ENCODE data around the gene PCP2.

The PCP2 gene

DNA sequence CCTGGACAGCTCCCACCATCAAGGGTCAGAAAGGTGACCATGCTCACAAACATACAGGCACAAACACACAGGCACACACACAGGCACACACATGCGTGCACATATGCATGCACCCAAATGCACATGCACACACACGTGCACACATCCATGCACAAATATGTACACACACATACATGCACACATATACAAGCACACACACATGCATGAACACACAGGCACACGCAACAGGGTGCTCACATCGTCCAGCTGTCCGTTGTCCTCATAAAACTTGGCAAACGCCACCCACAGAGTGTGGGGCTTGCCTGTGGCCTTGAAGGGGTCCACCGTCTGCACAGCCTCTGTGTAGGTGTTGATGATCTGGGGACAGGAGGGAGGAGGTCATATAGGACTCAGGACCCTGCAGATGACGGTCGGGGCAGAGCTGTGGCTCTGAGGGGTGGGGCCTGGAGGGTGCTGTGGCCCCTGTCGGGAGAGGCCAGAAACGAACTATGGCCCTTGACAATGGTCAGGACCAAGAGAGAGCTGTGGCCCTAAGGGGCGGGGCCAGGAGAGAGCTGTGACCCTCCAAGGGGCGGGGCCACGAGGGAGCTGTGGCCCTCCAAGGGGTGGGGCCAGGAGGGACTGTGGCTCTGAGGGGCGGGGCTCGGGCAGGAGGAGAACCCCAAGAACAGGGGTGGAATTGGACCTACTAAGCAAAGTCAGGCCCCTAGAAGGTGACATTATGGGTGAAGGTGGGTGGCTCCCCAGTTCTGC, 10.4 kb downstream of the PCP2 start:
- H3K4me1 ChIP-seq (ENCODE audit: control insufficient read depth in 1 of 2, insufficient read depth in 2 of 2, low read length in 2 of 2), result peaks cover 1 to 15% of the 10 kb centered on the region in 2 donors
- no peak overlapping the region for H3K4me3 ChIP-seq (ENCODE audit: low read depth in 1 of 2, low read length in 2 of 2)
- no peak overlapping the region for H3K27ac ChIP-seq (ENCODE audit: low read length)
- no peaks in the 10 kb centered on the region for H3K9me3 ChIP-seq (ENCODE audit: control insufficient read depth in 1 of 2, low read length in 2 of 2)
- no peaks in the 10 kb centered on the region for H3K27me3 ChIP-seq (ENCODE audit: low read depth, low read length)
- peaks cover 29 to 75% of the 10 kb centered on the region in 2 donors for H3K36me3 ChIP-seq (ENCODE audit: control insufficient read depth in 1 of 2, insufficient read depth in 2 of 2, low read length in 2 of 2)

DNA sequence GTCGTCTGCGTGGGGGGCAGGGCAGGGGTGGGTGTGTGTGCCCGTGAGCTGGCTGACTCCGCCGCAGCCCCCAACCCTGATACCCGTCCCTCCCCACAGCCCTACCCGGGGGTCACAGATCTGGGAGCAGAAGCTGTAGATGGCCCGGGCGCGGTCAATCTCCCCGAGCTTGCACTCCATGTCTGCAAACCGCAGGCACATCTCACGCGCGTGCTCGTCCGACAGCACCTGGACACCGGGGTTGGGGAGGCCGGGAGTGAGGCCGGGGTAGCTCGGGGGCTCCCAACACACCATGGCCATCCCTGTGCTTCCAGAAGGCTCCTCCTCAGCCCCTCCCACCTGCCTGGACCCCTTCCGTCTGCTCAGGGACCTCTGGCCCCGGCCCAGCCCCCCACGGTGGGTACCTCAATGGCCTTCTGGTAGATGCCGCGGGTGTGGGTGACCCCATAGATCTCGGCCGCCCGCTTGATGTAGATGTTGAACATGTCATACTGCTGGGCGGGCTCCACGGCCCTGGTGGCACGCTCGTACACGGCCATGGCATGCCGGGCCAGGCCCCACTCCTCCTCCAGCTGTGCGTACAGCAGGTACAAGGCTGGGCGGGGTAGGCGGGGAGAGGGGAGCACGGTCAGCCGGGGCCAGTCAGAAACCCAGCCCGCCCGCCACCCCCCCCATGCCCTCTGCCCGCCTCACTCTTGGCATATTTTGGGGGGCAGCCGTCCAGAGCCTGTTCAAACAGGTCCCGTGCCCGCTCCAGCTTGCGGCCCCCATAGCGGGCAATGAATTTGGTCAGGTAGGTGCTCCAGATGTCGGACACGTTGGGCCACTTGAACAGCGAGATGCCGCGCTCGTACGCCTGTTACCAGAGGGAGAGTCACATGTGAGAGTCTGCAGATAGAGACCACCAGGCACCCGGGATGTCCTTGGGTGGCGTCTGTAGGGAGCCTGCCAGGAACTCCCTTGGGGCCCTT, 12.8 kb downstream of the PCP2 start:
- Histone ChIP-seq H3K4me1 (ENCODE audit: control insufficient read depth in 1 of 2, insufficient read depth in 2 of 2, low read length in 2 of 2) (peaks cover 0 to 3% of the 10 kb centered on the region in 2 donors), H3K9me3 (ENCODE audit: control insufficient read depth in 1 of 2, low read length in 2 of 2) (no peaks in the 10 kb centered on the region), H3K36me3 (ENCODE audit: control insufficient read depth in 1 of 2, insufficient read depth in 2 of 2, low read length in 2 of 2) (peaks cover 23 to 72% of the 10 kb centered on the region in 2 donors), H3K27me3 (ENCODE audit: low read depth, low read length) (no peaks in the 10 kb centered on the region), H3K27ac (ENCODE audit: low read length) (no peak overlapping the region), H3K4me3 (ENCODE audit: low read depth in 1 of 2, low read length in 2 of 2) (no peak overlapping the region)

DNA sequence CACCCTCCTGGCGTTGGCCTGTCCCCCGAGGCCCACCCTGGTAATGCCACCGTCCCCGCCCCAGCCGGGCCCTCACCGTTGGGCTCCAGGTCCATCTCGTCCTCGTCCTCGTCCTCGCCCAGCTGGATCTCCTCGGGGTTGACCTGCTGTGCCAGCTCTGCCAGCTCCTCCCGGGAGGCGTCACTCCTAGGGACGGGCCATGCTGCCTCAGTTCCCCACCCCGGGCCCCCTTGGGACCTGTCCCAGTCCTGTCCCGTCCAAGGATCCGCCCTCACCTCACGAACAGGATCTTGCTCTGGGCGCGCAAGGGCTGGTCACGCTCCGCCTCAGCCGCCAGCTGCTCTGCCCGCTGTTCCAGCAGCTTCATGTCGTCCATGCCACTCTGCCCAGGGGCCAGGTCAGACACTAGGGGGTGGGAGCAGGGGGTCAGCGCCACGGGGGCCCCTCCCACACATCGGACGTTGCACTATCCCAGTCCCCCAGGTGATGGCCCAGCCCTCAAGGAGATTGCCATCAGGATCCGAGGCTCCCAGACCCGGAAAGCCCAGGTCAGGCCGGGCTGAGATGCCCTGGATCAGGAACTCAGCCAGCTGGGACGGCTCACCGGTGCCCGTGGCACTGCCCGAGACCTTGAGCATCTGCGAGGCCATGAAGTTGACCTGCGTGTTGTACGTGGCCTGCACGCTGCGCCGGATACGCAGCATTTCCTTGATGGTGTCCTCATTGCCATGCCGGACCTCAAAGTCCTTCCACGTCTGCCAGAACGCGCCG, 13.7 kb downstream of the PCP2 start:
- Histone ChIP-seq H3K4me1 (ENCODE audit: control insufficient read depth in 1 of 2, insufficient read depth in 2 of 2, low read length in 2 of 2) (peaks cover 0 to 3% of the 10 kb centered on the region in 2 donors), H3K27me3 (ENCODE audit: low read depth, low read length) (no peaks in the 10 kb centered on the region), H3K36me3 (ENCODE audit: control insufficient read depth in 1 of 2, insufficient read depth in 2 of 2, low read length in 2 of 2) (peaks cover 17 to 66% of the 10 kb centered on the region in 2 donors), H3K4me3 (ENCODE audit: low read depth in 1 of 2, low read length in 2 of 2) (no peak overlapping the region), H3K9me3 (ENCODE audit: control insufficient read depth in 1 of 2, low read length in 2 of 2) (no peaks in the 10 kb centered on the region), H3K27ac (ENCODE audit: low read length) (no peak overlapping the region)

DNA sequence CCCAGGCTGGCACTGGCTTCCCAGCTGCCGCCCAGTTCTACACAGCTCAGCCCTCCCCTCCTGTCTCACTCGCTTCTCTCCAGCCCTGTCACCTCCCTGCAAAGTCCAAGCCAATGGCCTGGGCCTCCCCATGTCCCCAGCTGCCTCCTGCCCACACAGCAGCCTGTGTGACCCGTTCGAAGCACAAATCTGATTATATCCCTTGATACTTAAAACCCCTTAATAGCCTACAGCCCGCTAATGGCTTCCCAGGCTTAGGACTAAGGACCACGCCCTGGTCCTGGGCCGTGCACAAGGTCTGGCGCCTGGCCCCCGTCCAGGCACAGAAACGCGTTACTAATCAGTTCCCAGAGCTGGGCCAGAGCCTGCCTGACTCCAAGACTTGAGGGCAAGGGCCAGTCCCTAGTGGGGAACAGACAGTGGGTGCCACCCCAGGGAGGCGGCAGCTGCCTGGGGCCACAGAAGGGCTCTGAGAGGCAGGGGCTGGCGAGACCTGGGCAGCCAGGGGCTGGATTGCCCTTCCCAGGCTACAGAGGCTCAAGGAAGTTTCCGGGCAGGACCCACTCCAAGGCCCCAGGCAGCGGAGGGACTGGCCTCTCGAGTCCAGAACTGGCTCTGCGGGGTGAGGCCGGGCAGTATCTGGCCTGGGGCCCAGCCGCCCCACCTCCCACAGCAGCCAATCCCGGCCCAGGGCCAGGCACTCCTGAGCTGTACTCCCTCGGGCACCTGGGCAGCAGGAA, 14.6 kb downstream of the PCP2 start:
- peaks cover 0 to 3% of the 10 kb centered on the region in 2 donors for H3K4me1 ChIP-seq (ENCODE audit: control insufficient read depth in 1 of 2, insufficient read depth in 2 of 2, low read length in 2 of 2)
- H3K36me3 ChIP-seq (ENCODE audit: control insufficient read depth in 1 of 2, insufficient read depth in 2 of 2, low read length in 2 of 2), result peaks cover 17 to 57% of the 10 kb centered on the region in 2 donors
- H3K4me3 ChIP-seq (ENCODE audit: low read depth in 1 of 2, low read length in 2 of 2), result no peak overlapping the region
- no peaks in the 10 kb centered on the region for H3K9me3 ChIP-seq (ENCODE audit: control insufficient read depth in 1 of 2, low read length in 2 of 2)
- no peaks in the 10 kb centered on the region for H3K27me3 ChIP-seq (ENCODE audit: low read depth, low read length)
- no peak overlapping the region for H3K27ac ChIP-seq (ENCODE audit: low read length)

DNA sequence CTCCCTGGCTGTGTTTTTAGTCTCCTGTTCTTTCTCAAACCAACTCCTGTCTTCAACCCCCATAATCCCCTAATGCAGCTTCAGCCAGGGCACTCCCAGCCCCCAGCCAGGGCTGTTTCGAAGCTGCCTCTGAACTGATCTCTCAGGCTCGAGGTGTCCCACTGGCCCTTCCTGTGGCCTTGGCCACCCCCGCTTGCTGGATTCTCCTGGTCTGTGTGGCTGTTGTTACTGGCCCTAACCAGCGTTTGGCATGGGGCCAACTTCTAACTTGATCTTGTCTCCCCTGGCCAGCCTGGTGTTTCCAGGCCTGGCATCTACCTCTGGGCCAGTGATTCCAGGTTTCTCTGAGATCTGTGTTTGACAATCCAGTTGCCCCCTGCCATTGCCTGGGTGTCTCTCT, 15.2 kb downstream of the PCP2 start:
- peaks cover 17 to 51% of the 10 kb centered on the region in 2 donors for H3K36me3 ChIP-seq (ENCODE audit: control insufficient read depth in 1 of 2, insufficient read depth in 2 of 2, low read length in 2 of 2)

DNA sequence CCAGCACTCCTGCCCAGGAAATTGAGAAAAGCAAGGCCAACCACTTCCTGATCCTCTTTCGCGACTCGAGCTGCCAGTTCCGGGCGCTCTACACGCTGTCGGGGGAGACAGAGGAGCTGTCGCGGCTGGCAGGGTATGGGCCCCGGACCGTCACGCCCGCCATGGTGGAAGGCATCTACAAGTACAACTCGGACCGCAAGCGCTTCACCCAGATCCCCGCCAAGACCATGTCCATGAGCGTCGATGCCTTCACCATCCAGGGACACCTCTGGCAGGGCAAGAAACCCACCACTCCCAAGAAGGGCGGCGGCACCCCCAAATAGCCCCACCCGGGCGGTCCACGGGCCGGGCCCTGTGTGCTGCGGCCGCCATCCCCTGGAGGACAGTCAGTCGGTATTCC, 15.8 kb downstream of the PCP2 start:
- Histone ChIP-seq H3K36me3 (ENCODE audit: control insufficient read depth in 1 of 2, insufficient read depth in 2 of 2, low read length in 2 of 2) (peaks cover 11 to 45% of the 10 kb centered on the region in 2 donors), H3K9me3 (ENCODE audit: control insufficient read depth in 1 of 2, low read length in 2 of 2) (no peaks in the 10 kb centered on the region), H3K27ac (ENCODE audit: low read length) (no peak overlapping the region), H3K27me3 (ENCODE audit: low read depth, low read length) (no peaks in the 10 kb centered on the region), H3K4me1 (ENCODE audit: control insufficient read depth in 1 of 2, insufficient read depth in 2 of 2, low read length in 2 of 2) (peaks cover 0 to 3% of the 10 kb centered on the region in 2 donors), H3K4me3 (ENCODE audit: low read depth in 1 of 2, low read length in 2 of 2) (no peak overlapping the region)

More for the DNA sequence above, 15.2 kb downstream of the PCP2 start:
- Histone ChIP-seq H3K4me1 (ENCODE audit: control insufficient read depth in 1 of 2, insufficient read depth in 2 of 2, low read length in 2 of 2) (peaks cover 0 to 3% of the 10 kb centered on the region in 2 donors), H3K4me3 (ENCODE audit: low read depth in 1 of 2, low read length in 2 of 2) (no peak overlapping the region), H3K27me3 (ENCODE audit: low read depth, low read length) (no peaks in the 10 kb centered on the region), H3K27ac (ENCODE audit: low read length) (no peak overlapping the region), H3K9me3 (ENCODE audit: control insufficient read depth in 1 of 2, low read length in 2 of 2) (no peaks in the 10 kb centered on the region)

DNA sequence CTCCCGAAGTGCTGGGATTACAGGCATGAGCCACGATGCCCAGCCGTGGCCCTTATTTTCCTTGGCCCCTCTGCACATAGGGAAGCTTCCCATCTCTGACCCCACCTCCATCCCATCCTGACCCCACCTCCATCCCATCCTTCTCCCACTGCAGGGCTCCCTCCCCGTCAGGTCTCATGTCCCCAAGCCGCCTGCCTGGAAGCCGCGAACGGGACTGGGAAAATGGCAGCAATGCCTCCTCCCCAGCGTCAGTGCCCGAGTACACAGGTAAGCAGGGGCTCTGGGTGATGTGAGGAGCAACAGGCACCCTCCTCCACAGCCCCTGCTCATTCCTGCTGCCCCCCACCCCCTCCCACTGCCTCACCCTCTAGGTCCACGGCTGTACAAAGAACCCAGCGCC, 16.3 kb downstream of the PCP2 start:
- Histone ChIP-seq H3K27ac (ENCODE audit: low read length) (no peak overlapping the region), H3K27me3 (ENCODE audit: low read depth, low read length) (no peaks in the 10 kb centered on the region), H3K9me3 (ENCODE audit: control insufficient read depth in 1 of 2, low read length in 2 of 2) (no peaks in the 10 kb centered on the region), H3K4me3 (ENCODE audit: low read depth in 1 of 2, low read length in 2 of 2) (no peak overlapping the region), H3K4me1 (ENCODE audit: control insufficient read depth in 1 of 2, insufficient read depth in 2 of 2, low read length in 2 of 2) (peaks cover 0 to 3% of the 10 kb centered on the region in 2 donors), H3K36me3 (ENCODE audit: control insufficient read depth in 1 of 2, insufficient read depth in 2 of 2, low read length in 2 of 2) (peaks cover 8 to 40% of the 10 kb centered on the region in 2 donors)

DNA sequence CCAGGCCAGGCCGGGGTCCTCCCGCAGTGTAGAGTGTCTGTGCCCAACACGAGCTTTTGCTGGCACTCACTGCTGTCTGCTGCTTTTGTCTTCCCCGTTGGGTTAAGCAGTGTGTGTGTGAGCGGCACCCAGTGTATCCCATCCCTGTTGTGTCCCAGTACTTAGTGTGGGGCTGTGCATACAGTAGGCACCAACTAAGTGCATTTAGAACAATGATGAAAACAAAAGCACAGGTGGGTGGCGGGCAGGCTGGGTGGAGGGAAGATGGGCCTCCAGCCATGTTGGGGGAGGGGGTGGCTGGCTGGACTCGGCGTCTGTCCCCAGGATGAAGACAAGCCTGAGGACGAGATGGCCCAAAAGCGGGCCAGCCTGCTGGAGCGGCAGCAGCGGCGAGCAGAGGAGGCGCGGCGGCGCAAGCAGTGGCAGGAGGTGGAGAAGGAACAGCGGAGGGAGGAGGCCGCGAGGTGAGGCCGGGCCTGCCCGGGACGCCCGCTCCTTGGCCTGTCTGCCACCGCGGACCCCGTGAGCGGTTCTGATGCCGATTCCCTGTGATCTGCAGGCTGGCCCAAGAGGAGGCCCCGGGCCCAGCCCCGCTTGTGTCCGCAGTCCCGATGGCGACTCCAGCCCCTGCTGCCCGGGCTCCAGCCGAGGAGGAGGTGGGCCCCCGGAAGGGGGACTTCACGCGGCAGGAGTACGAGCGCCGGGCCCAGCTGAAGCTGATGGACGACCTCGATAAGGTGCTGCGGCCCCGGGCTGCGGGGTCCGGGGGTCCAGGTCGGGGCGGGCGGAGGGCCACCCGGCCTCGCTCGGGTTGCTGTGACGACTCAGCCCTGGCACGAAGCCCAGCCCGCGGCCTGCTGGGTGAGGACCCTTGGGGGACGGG, 18.4 kb downstream of the PCP2 start:
- no peak overlapping the region for H3K27ac ChIP-seq (ENCODE audit: low read length)
- H3K36me3 ChIP-seq (ENCODE audit: control insufficient read depth in 1 of 2, insufficient read depth in 2 of 2, low read length in 2 of 2), result peaks cover 0 to 19% of the 10 kb centered on the region in 2 donors
- H3K4me3 ChIP-seq (ENCODE audit: low read depth in 1 of 2, low read length in 2 of 2), result no peak overlapping the region
- H3K27me3 ChIP-seq (ENCODE audit: low read depth, low read length), result no peaks in the 10 kb centered on the region
- peaks cover 0 to 3% of the 10 kb centered on the region in 2 donors for H3K4me1 ChIP-seq (ENCODE audit: control insufficient read depth in 1 of 2, insufficient read depth in 2 of 2, low read length in 2 of 2)
- no peaks in the 10 kb centered on the region for H3K9me3 ChIP-seq (ENCODE audit: control insufficient read depth in 1 of 2, low read length in 2 of 2)

DNA sequence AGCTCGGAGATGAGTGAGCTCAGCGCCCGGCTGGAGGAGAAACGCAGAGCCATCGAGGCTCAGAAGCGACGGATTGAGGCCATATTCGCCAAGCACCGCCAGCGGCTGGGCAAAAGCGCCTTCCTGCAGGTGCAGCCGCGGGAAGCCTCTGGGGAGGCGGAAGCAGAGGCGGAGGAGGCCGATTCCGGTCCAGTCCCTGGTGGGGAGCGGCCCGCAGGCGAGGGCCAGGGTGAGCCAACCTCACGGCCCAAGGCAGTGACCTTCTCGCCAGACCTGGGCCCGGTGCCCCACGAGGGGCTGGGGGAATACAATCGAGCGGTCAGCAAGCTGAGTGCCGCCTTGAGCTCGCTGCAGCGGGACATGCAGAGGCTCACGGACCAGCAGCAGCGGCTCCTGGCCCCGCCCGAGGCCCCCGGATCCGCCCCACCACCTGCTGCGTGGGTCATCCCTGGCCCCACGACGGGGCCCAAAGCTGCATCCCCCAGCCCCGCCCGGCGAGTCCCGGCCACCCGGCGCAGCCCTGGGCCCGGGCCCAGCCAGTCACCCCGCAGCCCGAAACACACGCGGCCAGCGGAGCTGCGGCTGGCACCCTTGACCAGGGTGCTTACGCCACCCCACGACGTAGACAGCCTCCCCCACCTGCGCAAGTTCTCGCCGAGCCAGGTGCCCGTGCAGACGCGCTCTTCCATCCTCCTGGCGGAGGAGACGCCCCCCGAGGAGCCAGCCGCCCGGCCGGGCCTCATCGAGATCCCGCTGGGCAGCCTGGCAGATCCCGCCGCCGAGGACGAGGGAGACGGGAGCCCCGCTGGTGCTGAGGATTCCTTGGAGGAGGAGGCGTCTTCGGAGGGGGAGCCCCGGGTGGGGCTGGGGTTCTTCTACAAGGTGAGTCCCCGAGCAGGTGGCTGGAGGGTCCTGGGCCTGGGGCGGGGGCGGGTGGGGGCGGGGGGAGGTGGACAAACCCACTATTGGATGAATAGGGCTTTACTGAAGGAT, 20.9 kb downstream of the PCP2 start:
- H3K9me3 ChIP-seq (ENCODE audit: control insufficient read depth in 1 of 2, low read length in 2 of 2), result no peaks in the 10 kb centered on the region
- H3K36me3 ChIP-seq (ENCODE audit: control insufficient read depth in 1 of 2, insufficient read depth in 2 of 2, low read length in 2 of 2), result peaks cover 0 to 3% of the 10 kb centered on the region in 2 donors
- H3K27ac ChIP-seq (ENCODE audit: low read length), result no peak overlapping the region
- no peaks in the 10 kb centered on the region for H3K27me3 ChIP-seq (ENCODE audit: low read depth, low read length)
- no peaks in the 10 kb centered on the region for H3K4me1 ChIP-seq (ENCODE audit: control insufficient read depth in 1 of 2, insufficient read depth in 2 of 2, low read length in 2 of 2)
- H3K4me3 ChIP-seq (ENCODE audit: low read depth in 1 of 2, low read length in 2 of 2), result no peak overlapping the region
